ENCODE data around the gene SCYL3. TPM values are rescaled to one million over a fixed set of nuclear protein-coding genes. Genes with fewer than 3 reads are reported as not detected.

Gene SCYL3
- total RNA-seq, 4 donors from 2014 or later: 17.7 to 22.0 (median 20.4) TPM

DNA sequence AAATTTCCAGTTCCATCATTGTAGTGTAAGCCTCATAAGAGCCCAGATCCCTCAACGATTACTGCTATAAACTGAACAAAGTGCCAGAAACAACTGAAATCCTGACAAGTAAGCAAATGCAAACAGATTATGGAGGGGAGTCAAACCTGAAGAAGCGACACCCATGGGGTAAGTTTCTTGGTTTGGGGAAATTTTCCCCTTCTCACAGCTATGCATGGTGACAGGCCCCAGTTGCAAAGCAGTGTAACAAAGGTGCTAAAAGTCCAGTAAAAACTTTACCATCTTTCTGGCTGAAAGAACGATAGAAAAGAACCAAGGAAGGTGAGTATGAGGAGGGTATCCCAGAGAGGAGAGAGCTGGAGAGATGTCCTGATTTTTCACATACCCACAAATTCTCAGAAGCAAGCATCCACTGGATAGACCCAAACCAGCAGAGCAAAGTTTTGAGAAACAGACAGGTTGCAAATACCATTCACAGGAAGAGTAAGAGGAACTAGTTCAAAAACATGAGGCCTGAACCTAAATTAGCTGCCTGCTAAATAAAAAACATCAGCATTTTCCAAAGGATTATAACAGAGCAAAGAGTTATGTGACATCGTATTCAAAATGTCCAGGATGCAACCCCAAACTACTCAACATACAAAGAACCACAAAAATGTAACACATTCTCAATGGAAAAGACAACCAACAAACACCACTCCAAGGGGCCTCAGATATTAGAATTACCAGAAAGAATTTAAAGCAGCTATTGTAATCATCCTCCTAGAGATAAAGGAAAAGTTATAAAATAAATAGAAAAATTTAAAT is 14.5 kb downstream of the SCYL3 start:
- H3K27me3 ChIP-seq: no peaks in the 10 kb centered on the region
- no peaks in the 10 kb centered on the region for H3K4me1 ChIP-seq
- H3K4me3 ChIP-seq: no peak overlapping the region
- no peaks in the 10 kb centered on the region for H3K9me3 ChIP-seq
- no peak overlapping the region for H3K27ac ChIP-seq
- no peak for DNase-seq
- no peak for TF ChIP-seq POLR2A (IDR thresholded peaks at IDR 0.05)
- TF ChIP-seq, protein P1, sequence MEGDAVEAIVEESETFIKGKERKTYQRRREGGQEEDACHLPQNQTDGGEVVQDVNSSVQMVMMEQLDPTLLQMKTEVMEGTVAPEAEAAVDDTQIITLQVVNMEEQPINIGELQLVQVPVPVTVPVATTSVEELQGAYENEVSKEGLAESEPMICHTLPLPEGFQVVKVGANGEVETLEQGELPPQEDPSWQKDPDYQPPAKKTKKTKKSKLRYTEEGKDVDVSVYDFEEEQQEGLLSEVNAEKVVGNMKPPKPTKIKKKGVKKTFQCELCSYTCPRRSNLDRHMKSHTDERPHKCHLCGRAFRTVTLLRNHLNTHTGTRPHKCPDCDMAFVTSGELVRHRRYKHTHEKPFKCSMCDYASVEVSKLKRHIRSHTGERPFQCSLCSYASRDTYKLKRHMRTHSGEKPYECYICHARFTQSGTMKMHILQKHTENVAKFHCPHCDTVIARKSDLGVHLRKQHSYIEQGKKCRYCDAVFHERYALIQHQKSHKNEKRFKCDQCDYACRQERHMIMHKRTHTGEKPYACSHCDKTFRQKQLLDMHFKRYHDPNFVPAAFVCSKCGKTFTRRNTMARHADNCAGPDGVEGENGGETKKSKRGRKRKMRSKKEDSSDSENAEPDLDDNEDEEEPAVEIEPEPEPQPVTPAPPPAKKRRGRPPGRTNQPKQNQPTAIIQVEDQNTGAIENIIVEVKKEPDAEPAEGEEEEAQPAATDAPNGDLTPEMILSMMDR (IDR thresholded peaks at IDR 0.05): no peak
- peaks cover 0 to 57% (median 0%) of the 10 kb centered on the region in 3 donors for H3K36me3 ChIP-seq

DNA sequence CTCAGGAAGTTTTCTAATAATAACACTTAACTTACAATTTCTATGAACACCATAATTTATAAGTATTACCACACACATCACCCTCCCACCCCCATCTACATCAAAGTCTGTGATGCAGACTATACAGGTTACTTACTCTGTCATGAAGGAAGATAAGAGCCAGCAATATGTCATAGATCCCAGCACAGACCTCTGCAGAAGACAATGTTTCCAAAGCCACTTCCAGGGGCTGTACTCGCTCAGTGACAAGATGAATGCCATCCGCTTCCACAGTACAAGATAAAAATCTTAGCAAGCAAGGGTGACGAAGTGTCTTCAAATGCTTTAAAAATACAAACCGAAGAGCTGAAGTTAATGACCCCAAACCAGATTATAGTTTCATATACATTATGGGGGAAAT is 15.2 kb downstream of the SCYL3 start:
- TF ChIP-seq, protein P1 (IDR thresholded peaks at IDR 0.05): no peak
- TF ChIP-seq POLR2A (IDR thresholded peaks at IDR 0.05): no peak
- no peak for DNase-seq
- no peaks in the 10 kb centered on the region for H3K4me1 ChIP-seq
- no peaks in the 10 kb centered on the region for H3K27me3 ChIP-seq
- H3K36me3 ChIP-seq: peaks cover 0 to 64% (median 0%) of the 10 kb centered on the region in 3 donors
- no peaks in the 10 kb centered on the region for H3K9me3 ChIP-seq
- no peak overlapping the region for H3K27ac ChIP-seq
- H3K4me3 ChIP-seq: no peak overlapping the region

GRCh38 chr1:169877800-169878491 is 15.8 kb downstream of the SCYL3 start:
- H3K4me1 ChIP-seq: no peaks in the 10 kb centered on the region
- H3K27me3 ChIP-seq: no peaks in the 10 kb centered on the region
- no peak overlapping the region for H3K4me3 ChIP-seq
- no peaks in the 10 kb centered on the region for H3K9me3 ChIP-seq
- TF ChIP-seq, protein P1 (IDR thresholded peaks at IDR 0.05): no peak
- TF ChIP-seq POLR2A (IDR thresholded peaks at IDR 0.05): no peak
- no peak for DNase-seq
- no peak overlapping the region for H3K27ac ChIP-seq
- H3K36me3 ChIP-seq: peaks cover 0 to 66% (median 0%) of the 10 kb centered on the region in 3 donors

DNA sequence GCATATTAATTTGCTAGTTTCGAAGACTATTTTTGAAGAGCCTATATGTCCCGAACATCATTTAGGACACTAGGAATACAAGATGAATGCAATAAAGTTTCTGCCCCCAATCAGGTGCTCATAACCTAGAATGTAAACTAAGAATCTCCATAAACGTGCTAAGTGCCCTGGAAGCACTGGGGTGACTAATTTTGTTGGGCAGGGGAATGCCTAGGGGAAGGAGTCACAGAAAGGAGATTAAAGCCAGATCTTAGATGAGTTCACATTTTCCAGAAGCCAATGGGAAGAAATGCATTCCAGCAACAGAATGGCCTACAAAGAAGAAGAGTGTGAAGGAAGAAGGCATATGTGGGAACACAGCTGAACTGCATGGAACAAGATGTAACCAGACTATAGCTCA is 19.5 kb downstream of the SCYL3 start:
- no peak overlapping the region for H3K4me3 ChIP-seq
- no peak overlapping the region for H3K27ac ChIP-seq
- H3K27me3 ChIP-seq: no peaks in the 10 kb centered on the region
- TF ChIP-seq POLR2A (IDR thresholded peaks at IDR 0.05): no peak
- TF ChIP-seq, protein P1 (IDR thresholded peaks at IDR 0.05): no peak
- DNase-seq: no peak
- peaks cover 0 to 88% (median 0%) of the 10 kb centered on the region in 3 donors for H3K36me3 ChIP-seq
- H3K9me3 ChIP-seq: no peaks in the 10 kb centered on the region
- no peaks in the 10 kb centered on the region for H3K4me1 ChIP-seq

DNA sequence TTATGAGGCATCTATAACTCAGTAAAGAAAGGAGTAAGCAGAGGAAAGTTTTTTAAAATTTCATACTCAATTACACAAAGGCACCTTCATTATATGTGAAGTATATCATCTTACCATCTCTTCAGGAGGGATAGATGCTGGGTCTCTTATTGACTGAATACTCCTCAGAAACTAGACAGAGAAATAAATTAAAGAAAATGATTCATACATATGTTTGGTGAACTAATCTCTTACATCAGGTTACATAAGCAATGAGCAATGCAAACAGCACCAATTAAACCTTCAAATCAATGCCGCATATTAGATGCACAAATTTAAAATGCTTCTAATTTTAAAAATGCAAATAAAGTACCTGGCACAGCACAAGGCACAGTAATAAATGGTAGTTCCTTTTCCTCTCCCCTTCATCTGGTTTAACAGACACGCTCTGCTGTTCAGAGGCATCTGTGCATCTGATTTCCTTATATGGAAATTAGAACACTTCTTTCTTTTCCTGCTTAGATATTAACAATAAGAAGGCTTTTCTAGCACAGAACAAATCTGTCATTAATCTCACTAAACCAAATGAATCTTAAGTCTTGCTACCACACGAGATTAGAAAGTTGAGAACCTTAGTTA is 20.0 kb downstream of the SCYL3 start:
- H3K36me3 ChIP-seq: peaks cover 0 to 92% (median 0%) of the 10 kb centered on the region in 3 donors
- no peak overlapping the region for H3K27ac ChIP-seq
- no peaks in the 10 kb centered on the region for H3K4me1 ChIP-seq
- H3K27me3 ChIP-seq: no peaks in the 10 kb centered on the region
- H3K9me3 ChIP-seq: no peaks in the 10 kb centered on the region
- TF ChIP-seq POLR2A (IDR thresholded peaks at IDR 0.05): no peak
- TF ChIP-seq, protein P1 (IDR thresholded peaks at IDR 0.05): no peak
- no peak overlapping the region for H3K4me3 ChIP-seq
- no peak for DNase-seq

All from Peyer's patch (tissue), 4 donors.